Panc1 (cell line): Measurements from ENCODE around the gene GSC.

Source experiments
- TF ChIP-seq, protein P1 (sequence below), 2 experiments: IDR thresholded peaks; 2 replicates each; pipeline ENCODE4 v1.6.1; 2011 to 2012; ENCODE audit warnings: low read depth in 2 of 2, control low read depth in 1 of 2, low read length in 1 of 2, mild to moderate bottlenecking in 1 of 2, moderate library complexity in 1 of 2; ENCODE audit not compliant: insufficient read depth in 1 of 2
- TF ChIP-seq, protein P2 (sequence below): fragments of 450-650 bp; IDR thresholded peaks from 2 replicates; pipeline ENCODE4 v1.5.1; 2017; ENCODE audit warnings: mild to moderate bottlenecking

DNA sequence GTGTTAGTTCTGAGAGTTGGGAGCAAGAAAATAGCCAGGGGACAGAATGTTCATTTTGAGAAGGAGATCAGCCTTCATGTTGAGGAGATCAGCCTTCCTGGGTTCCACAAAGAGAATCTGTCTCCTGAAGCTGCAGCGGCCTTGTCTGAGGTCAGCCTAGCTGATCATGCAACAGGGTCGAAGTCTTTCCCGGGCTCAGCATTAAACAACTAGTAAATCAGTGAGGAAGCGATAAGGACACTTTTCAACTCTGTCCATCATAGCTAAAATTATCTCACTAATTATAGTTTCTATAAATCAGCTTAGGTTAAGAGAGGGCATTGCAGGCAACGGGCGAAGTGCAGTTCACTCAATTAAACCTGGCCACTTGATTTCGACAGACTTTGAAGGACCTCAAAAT lies 7.5 kb downstream of the GSC start:
- TF ChIP-seq, protein P1, sequence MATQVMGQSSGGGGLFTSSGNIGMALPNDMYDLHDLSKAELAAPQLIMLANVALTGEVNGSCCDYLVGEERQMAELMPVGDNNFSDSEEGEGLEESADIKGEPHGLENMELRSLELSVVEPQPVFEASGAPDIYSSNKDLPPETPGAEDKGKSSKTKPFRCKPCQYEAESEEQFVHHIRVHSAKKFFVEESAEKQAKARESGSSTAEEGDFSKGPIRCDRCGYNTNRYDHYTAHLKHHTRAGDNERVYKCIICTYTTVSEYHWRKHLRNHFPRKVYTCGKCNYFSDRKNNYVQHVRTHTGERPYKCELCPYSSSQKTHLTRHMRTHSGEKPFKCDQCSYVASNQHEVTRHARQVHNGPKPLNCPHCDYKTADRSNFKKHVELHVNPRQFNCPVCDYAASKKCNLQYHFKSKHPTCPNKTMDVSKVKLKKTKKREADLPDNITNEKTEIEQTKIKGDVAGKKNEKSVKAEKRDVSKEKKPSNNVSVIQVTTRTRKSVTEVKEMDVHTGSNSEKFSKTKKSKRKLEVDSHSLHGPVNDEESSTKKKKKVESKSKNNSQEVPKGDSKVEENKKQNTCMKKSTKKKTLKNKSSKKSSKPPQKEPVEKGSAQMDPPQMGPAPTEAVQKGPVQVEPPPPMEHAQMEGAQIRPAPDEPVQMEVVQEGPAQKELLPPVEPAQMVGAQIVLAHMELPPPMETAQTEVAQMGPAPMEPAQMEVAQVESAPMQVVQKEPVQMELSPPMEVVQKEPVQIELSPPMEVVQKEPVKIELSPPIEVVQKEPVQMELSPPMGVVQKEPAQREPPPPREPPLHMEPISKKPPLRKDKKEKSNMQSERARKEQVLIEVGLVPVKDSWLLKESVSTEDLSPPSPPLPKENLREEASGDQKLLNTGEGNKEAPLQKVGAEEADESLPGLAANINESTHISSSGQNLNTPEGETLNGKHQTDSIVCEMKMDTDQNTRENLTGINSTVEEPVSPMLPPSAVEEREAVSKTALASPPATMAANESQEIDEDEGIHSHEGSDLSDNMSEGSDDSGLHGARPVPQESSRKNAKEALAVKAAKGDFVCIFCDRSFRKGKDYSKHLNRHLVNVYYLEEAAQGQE (IDR thresholded peaks at IDR 0.05; ENCODE audit: insufficient read depth in 1 of 2, low read depth in 2 of 2, low read length in 1 of 2), result no peak
- TF ChIP-seq, protein P2, sequence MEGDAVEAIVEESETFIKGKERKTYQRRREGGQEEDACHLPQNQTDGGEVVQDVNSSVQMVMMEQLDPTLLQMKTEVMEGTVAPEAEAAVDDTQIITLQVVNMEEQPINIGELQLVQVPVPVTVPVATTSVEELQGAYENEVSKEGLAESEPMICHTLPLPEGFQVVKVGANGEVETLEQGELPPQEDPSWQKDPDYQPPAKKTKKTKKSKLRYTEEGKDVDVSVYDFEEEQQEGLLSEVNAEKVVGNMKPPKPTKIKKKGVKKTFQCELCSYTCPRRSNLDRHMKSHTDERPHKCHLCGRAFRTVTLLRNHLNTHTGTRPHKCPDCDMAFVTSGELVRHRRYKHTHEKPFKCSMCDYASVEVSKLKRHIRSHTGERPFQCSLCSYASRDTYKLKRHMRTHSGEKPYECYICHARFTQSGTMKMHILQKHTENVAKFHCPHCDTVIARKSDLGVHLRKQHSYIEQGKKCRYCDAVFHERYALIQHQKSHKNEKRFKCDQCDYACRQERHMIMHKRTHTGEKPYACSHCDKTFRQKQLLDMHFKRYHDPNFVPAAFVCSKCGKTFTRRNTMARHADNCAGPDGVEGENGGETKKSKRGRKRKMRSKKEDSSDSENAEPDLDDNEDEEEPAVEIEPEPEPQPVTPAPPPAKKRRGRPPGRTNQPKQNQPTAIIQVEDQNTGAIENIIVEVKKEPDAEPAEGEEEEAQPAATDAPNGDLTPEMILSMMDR, result no peak
